CD4-positive, alpha-beta T cell treated with Interleukin-6 for 4 hours (primary cell): ENCODE results near the gene NLK.
"Not testable (repeated sequence)": the region's sequence is repeated elsewhere in the genome, so short reads cannot be mapped to it uniquely, and the experiment has no call there.

ENCODE experiments used
- DNase-seq: peaks from one replicate; pipeline ENCODE4 v3.0.0-alpha.2; 2020; ENCODE audit warnings: mixed read lengths

NLK gene

GRCh38 chr17:28161311-28161710 is 118.8 kb downstream of the NLK start:
- DNase-seq: no peak

GRCh38 chr17:28166478-28166877 is 124.0 kb downstream of the NLK start:
- no peak for DNase-seq

- DNase-seq: no peak
Measured at GRCh38 chr17:28169621-28170349, 127.3 kb downstream of the NLK start.

- no peak for DNase-seq
Measured at GRCh38 chr17:28170771-28171170, 128.3 kb downstream of the NLK start.

GRCh38 chr17:28173031-28173561 is 130.6 kb downstream of the NLK start:
- no peak for DNase-seq

GRCh38 chr17:28173801-28174200 is 131.3 kb downstream of the NLK start:
- DNase-seq: no peak

- peak; percentile 11 for DNase-seq
Measured at GRCh38 chr17:28174352-28175046, 132.0 kb downstream of the NLK start.

- DNase-seq: no peak
Measured at GRCh38 chr17:28177351-28177750, 134.9 kb downstream of the NLK start.

- DNase-seq: no peak
Measured at GRCh38 chr17:28178800-28179199, 136.3 kb downstream of the NLK start.

- no peak for DNase-seq
Measured at GRCh38 chr17:28180449-28180848, 138.0 kb downstream of the NLK start.

GRCh38 chr17:28181568-28181967 is 139.1 kb downstream of the NLK start:
- no peak for DNase-seq

GRCh38 chr17:28182559-28182958 is 140.1 kb downstream of the NLK start:
- no peak for DNase-seq

GRCh38 chr17:28185658-28186057 is 143.2 kb downstream of the NLK start:
- DNase-seq: no peak

GRCh38 chr17:28186472-28186871 is 144.0 kb downstream of the NLK start:
- not testable (repeated sequence) for DNase-seq

GRCh38 chr17:28187931-28188330 is 145.5 kb downstream of the NLK start:
- DNase-seq: no peak

GRCh38 chr17:28188841-28189263 is 146.4 kb downstream of the NLK start:
- DNase-seq: no peak

- DNase-seq: no peak
Measured at GRCh38 chr17:28189667-28190066, 147.2 kb downstream of the NLK start.

- no peak for DNase-seq
Measured at GRCh38 chr17:28191018-28191417, 148.5 kb downstream of the NLK start.

- DNase-seq: no peak
Measured at GRCh38 chr17:28193241-28193640, 150.8 kb downstream of the NLK start.

GRCh38 chr17:28194382-28194781 is 151.9 kb downstream of the NLK start:
- no peak for DNase-seq

- DNase-seq: no peak
Measured at GRCh38 chr17:28196636-28197035, 154.2 kb downstream of the NLK start.

- DNase-seq: no peak
Measured at GRCh38 chr17:28199115-28199514, 156.6 kb downstream of the NLK start.

- DNase-seq: no peak
Measured at GRCh38 chr17:28199728-28200127, 157.3 kb downstream of the NLK start.

GRCh38 chr17:28201315-28201714 is 158.8 kb downstream of the NLK start:
- DNase-seq: no peak
